Bone marrow (tissue), 2 donors: Measurements from ENCODE around the gene CCDC196.
"Not testable (repeated sequence)": the region's sequence is repeated elsewhere in the genome, so short reads cannot be mapped to it uniquely, and the experiment has no call there.

Source experiments
- DNase-seq, 2 donors: peaks; one replicate each; lab custom pipeline; 2025; lab: John Stamatoyannopoulos, UW

Gene CCDC196

GRCh38 chr14:66495218-66496098, 9.3 kb downstream of the CCDC196 start:
- peak in 1 of 2 donors; percentile 13 for DNase-seq

GRCh38 chr14:66496188-66496807, 10.1 kb downstream of the CCDC196 start:
- no peak for DNase-seq

DNA sequence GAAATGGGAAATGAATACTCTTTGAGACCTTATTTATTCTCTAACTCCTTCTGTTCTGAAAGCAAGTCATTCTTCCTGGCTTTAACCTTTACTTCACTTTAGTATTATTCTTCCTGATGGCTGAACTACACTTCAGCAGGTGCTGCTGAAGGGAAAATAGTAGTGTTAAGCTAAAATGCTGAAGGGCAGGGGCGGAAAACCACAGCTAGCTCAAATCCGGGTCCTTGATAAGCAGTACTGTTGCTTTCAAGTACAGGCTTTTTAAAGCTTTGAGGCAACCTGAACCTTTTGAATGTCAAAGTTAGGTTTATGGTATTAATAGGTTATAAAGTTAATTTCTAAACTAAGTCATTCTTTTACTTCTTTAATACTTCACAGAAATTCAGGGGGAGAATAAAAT, 10.7 kb downstream of the CCDC196 start:
- no peak for DNase-seq

DNA sequence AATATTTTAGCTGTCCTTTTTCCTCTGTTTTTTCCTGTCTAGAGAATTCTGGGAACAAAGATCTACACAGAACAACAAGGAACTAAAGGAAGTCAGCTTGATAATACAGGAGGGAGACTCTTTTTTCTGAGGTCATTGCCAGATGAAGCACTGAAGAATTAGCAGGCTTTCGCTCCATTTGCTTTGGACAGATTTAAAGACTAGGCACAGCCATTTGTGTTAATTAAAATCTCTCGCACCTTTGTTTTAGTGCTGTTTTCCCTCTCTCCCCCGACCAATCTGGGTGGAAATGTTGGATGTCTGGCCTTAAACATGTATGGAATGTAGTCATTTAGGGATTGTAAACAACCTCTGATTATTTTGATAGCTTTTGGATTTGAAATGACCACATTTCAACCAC, 12.1 kb downstream of the CCDC196 start:
- no peak for DNase-seq

DNA sequence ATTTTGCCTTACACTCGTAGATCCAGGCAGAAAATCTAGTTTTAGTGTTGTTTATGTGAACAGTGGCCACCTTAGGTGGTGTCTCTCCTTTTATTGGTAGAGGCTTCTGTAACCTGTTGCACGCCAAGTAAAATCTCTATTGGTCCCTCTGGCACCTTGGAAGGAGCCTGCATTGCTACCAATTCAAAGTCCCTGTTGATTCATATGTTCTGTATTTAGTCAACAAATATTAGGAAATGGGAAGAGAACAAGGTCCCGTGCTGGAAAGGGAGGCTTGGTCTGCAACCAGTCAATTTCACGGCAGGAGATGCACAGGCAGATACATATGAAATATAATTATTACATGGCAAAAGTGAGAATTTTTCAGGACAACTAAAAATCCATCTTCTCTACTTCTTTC, 15.4 kb downstream of the CCDC196 start:
- no peak for DNase-seq

DNA sequence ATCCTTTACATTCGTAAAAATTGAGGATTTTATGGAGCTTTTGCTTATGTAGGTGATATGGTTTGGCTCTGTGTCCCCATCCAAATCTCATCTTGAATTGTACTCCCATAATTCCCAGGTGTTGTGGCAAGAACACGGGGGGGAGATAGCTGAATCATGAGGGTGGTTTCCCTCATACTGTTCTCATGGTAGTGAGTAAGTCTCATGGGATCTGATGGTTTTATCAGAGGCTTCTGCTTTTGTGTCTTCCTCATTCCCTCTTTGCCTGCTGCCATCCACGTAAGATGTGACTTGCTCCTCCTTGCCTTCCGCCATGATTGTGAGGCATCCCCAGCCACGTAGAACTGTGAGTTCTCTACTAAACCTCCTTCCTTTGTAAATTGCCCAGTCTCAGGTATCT, 16.7 kb downstream of the CCDC196 start:
- DNase-seq = not testable (repeated sequence)

- DNase-seq = no peak
These were observed 17.4 kb downstream of the CCDC196 start for GRCh38 chr14:66503532-66503931.

GRCh38 chr14:66507181-66507721, 21.1 kb downstream of the CCDC196 start:
- DNase-seq = no peak

- DNase-seq = peak; percentile 18 to 93
These were observed 21.8 kb downstream of the CCDC196 start, which contains the start of gene GPHN for GRCh38 chr14:66507722-66508546. GPHN (plus strand) TSS chr14:66508147.

GRCh38 chr14:66508547-66508845, 22.3 kb downstream of the CCDC196 start:
- no peak for DNase-seq

- DNase-seq = no peak
These were observed 22.9 kb downstream of the CCDC196 start for GRCh38 chr14:66508846-66509621.

DNA sequence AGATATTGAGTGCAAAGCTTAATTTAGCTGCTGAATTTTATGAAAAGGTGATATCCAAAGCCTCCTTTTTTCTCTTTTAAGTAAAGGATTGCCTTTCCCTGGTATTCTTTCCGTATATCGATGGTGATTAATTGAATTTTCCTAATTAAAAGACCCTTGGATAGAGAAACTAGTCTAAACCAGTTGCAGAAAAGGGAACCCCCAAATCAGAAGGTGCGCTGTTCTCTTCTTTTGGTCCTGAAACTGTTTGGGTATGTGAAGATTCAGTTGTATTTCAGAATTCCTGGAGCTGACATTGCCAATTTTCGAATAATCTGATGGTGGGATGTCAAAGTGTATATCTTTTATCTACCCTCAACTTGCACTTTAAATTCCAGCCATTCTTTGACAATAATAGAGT, 23.7 kb downstream of the CCDC196 start:
- no peak for DNase-seq

DNA sequence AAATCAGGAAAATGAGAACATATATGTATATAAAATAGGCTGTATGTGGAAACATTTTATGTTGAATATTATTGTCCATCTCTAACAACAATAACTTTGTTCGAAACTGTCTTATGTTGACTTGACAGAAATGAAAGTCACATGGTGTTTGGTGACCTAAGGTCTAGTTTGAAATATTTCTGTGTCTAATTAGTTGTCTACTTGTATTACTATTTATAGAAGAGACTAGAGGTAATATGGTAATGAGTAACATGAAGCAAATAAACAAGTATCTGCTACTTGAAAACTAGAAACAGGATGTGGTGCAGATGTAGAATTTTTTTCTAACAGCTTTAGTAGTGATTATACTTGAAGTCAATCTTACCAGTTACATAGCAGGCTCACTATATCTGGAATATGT, 25.7 kb downstream of the CCDC196 start:
- DNase-seq = no peak

DNA sequence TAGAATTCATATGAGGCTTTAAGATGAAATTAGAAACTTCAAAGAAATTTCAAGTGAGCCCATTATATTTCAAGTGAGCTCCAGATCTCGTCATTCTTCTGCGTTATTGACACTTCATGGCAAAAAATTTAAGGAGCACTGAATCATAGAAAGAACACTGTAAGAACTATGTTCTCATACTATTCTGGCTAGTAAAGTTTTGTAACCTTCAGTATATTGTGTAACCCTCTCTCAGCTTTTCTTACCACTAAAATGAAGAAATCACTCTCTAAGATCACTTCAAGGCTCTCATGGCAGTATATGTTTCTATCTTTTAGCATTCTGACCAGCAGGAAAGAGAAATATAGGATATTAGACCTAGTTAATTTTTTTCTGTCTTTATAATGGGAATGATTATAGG, 28.0 kb downstream of the CCDC196 start:
- no peak for DNase-seq

DNA sequence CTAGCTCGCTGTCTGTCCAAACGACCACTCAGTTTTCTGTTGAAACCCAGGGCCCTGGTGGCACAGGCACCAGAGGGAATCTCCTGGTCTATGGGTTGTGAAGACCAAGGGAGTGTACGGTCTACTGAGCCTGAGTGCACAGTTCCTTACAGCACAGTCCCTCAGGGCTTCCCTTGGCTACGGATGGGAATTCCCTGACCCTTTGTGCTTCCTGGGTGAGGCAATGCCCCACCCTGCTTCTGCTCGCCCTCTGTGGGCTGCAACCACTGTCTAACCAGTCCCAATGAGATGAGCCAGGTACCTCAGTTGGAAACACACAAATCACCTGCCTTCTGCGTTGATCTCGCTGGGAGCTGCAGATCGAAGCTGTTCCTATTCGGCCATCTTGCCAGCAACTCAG, 44.4 kb downstream of the CCDC196 start:
- no peak for DNase-seq

DNA sequence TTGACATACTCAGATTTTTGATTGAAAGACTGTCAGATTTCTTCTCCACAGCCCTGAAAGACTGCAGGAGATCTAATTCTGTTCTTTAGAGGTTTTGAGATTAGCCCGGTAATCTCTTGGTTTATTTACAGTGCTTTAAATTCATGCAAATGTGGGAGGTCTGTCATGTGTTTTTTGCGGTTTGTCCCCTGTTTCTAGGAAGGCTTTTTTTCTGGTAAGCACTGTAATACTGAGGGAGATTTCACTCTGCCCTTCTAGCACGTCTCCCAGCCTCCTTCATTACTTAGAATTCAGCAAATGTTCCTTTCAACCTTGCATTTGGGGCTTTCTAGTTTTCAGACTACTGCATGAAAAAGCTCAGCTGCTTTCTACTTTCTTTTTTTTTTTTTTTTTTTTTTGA, 52.9 kb downstream of the CCDC196 start:
- no peak for DNase-seq

GRCh38 chr14:66540038-66540437, 53.9 kb downstream of the CCDC196 start:
- no peak for DNase-seq

DNA sequence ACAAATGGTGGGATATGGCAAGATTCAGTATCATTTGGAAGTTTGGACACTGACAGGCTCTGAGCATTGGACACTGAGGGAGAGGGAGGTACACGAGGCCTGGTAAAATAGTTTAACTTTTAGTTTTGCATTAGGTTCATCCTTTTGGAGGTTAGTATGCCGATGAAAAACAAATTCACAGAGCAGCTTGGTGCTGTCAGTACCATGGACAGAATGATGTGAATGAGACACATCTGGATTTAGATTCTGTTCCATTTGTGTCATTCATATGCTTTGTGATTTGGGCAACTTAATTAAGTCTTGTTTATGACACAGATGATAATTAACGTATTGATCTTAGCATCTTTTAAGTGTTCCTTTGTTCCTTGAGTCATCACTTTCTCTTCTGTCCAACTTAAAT, 55.5 kb downstream of the CCDC196 start:
- DNase-seq = no peak

DNA sequence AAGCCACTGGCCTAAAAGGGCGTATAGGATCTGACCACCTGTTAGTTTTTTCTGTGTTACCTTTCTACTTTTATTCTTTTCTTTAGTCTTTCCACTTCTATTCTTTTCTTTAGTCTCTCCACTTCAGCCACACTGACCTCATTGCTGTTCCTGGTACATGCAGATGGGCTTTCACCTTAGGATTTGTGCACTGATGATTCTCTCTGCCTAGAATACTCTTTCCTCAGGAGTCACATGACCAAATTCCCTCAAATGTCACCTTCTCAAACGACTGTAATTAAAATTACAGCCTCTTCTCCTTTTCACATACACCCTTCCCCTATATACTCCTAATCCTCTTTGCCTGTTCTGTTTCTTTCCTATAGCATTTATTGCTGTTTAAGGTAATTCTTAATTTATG, 57.8 kb downstream of the CCDC196 start:
- no peak for DNase-seq

DNA sequence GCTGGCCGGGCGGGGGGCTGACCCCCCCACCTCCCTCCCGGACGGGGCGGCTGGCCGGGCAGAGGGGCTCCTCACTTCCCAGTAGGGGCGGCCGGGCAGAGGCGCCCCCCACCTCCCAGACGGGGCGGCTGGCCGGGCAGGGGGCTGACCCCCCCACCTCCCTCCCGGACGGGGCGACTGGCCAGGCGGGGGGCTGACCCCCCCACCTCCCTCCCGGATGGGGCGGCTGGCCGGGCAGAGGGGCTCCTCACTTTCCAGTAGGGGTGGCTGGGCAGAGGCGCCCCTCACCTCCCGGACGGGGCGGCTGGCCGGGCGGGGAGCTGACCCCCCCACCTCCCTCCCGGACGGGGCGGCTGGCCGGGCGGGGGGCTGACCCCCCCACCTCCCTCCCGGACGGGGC, 59.0 kb downstream of the CCDC196 start:
- DNase-seq = not testable (repeated sequence)

GRCh38 chr14:66545751-66546150, 59.6 kb downstream of the CCDC196 start:
- not testable (repeated sequence) for DNase-seq
